OCI-LY1 (cell line): ENCODE results near the gene GAPDH.

Experiments
- H2AFZ ChIP-seq: fragments of 200-600 bp; sonication (generic), shearing (Covaris generic); 2 replicates; pipeline ENCODE4 v1.6.0; 2014; ENCODE audit warnings: antibody characterized with exemption, mild to moderate bottlenecking, low read length
- H3F3A ChIP-seq: fragments of 200-600 bp; sonication (generic), shearing (Covaris generic); 2 replicates; pipeline ENCODE4 v1.6.0; 2014; ENCODE audit warnings: mild to moderate bottlenecking, antibody characterized with exemption, low read length, moderate library complexity; ENCODE audit not compliant: insufficient read depth
- H3K27ac ChIP-seq: fragments of 200-600 bp; sonication (generic); 2 replicates; pipeline ENCODE4 v1.5.1; 2014; ENCODE audit warnings: low read length, mixed run types, mild to moderate bottlenecking, low read depth; ENCODE audit not compliant: poor library complexity, severe bottlenecking
- H3K27me3 ChIP-seq: fragments of 200-600 bp; sonication (generic); 2 replicates; pipeline ENCODE4 v1.6.0; 2014; ENCODE audit warnings: antibody characterized with exemption, mild to moderate bottlenecking, low read length, moderate library complexity; ENCODE audit not compliant: insufficient read depth
- H3K36me3 ChIP-seq: fragments of 200-600 bp; sonication (generic); 2 replicates; pipeline ENCODE4 v1.6.1; 2014; ENCODE audit warnings: mild to moderate bottlenecking, antibody characterized with exemption, low read length, moderate library complexity, mixed read lengths; ENCODE audit not compliant: insufficient read depth
- H3K4me1 ChIP-seq: fragments of 200-600 bp; sonication (generic); 2 replicates; pipeline ENCODE4 v1.5.1; 2014; ENCODE audit warnings: mild to moderate bottlenecking, low read length, moderate library complexity; ENCODE audit not compliant: insufficient read depth, severe bottlenecking
- H3K4me2 ChIP-seq: fragments of 200-600 bp; sonication (generic), shearing (Covaris generic); 2 replicates; pipeline ENCODE4 v1.6.1; 2014; ENCODE audit warnings: low read length
- H3K4me3 ChIP-seq: fragments of 200-600 bp; sonication (generic); 2 replicates; pipeline ENCODE4 v1.5.1; 2014; ENCODE audit warnings: low read length, low read depth, mild to moderate bottlenecking, mixed read lengths; ENCODE audit not compliant: poor library complexity, severe bottlenecking
- H3K79me2 ChIP-seq: fragments of 200-600 bp; shearing (Covaris generic); 2 replicates; pipeline ENCODE4 v1.6.1; 2016; ENCODE audit warnings: mixed run types, low read length, mixed read lengths; ENCODE audit not compliant: insufficient read depth
- H3K9ac ChIP-seq: fragments of 200-600 bp; sonication (generic), shearing (Covaris generic); 2 replicates; pipeline ENCODE4 v1.6.1; 2014; ENCODE audit warnings: mild to moderate bottlenecking, low read length, mixed read lengths
- H3K9me2 ChIP-seq: fragments of 200-600 bp; sonication (generic), shearing (Covaris generic); 2 replicates; pipeline ENCODE4 v1.6.1; 2014; ENCODE audit warnings: low read depth, mild to moderate bottlenecking, low read length, mixed read lengths
- H3K9me3 ChIP-seq: fragments of 200-600 bp; shearing (Covaris generic); 2 replicates; pipeline ENCODE4 v1.6.1; 2014; ENCODE audit warnings: low read length, mixed read lengths
- H4K20me1 ChIP-seq: fragments of 200-600 bp; sonication (generic), shearing (Covaris generic); 2 replicates; pipeline ENCODE4 v1.6.0; 2016; ENCODE audit warnings: mild to moderate bottlenecking, low read length; ENCODE audit not compliant: insufficient read depth
- EZH2 ChIP-seq: fragments of 200-600 bp; sonication (generic), shearing (Covaris generic); IDR thresholded peaks from 2 replicates; pipeline ENCODE4 v1.8.0; 2017; ENCODE audit warnings: borderline replicate concordance, mixed run types, mild to moderate bottlenecking, antibody characterized with exemption, low read length, moderate library complexity, mixed read lengths
- TF ChIP-seq, protein P1 (sequence below): fragments of 200-600 bp; sonication (generic), shearing (Covaris generic); IDR thresholded peaks from 2 replicates; pipeline ENCODE4 v1.5.1; 2017; ENCODE audit warnings: mild to moderate bottlenecking, antibody characterized with exemption, low read length, moderate library complexity, mixed read lengths

The GAPDH gene

DNA sequence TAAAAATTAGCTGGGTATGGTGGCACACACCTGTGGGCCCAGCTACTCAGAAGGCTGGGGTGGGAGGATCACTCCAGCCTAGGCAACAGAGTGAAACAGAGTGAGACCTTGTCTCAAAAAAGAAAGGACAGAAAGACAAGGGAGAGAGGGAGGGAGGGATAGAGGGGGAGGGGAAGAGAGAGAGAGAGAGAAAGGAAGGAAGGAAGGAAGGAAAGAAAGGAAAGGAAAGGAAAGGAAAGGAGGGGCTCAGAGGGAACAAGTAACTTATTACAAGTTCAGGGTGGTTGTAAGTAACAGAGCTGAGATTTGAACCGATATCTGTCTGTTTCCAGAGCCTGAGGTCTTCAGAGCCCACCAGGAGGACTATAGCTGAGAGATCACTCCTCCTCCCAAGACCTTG is 13.2 kb downstream of the GAPDH start:
- H3F3A ChIP-seq, result no peaks in the 10 kb centered on the region

DNA sequence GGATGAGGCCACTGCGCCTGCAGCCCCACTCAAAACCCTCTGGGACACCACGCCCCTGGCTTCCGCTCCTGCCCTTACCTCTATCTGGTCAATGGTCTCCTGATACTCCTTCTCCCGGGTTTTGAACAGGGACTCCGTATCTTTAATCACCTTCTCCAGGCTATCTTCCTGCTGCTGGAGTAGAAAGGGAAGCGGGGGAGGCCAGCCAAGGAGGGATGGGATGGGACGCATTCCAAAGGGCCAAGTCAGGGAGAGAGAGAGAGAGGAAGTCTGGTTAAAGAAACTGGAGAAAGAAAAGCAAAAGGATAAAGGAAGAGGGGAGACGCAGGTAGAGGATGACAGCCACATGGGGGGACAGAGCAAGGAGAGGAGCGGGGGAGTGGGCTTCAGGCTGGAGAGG is 13.7 kb downstream of the GAPDH start:
- H3K9me3 ChIP-seq, result no peaks in the 10 kb centered on the region
- TF ChIP-seq, protein P1, sequence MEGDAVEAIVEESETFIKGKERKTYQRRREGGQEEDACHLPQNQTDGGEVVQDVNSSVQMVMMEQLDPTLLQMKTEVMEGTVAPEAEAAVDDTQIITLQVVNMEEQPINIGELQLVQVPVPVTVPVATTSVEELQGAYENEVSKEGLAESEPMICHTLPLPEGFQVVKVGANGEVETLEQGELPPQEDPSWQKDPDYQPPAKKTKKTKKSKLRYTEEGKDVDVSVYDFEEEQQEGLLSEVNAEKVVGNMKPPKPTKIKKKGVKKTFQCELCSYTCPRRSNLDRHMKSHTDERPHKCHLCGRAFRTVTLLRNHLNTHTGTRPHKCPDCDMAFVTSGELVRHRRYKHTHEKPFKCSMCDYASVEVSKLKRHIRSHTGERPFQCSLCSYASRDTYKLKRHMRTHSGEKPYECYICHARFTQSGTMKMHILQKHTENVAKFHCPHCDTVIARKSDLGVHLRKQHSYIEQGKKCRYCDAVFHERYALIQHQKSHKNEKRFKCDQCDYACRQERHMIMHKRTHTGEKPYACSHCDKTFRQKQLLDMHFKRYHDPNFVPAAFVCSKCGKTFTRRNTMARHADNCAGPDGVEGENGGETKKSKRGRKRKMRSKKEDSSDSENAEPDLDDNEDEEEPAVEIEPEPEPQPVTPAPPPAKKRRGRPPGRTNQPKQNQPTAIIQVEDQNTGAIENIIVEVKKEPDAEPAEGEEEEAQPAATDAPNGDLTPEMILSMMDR, result no peak
- TF ChIP-seq EZH2, result no peak
- H3K4me3 ChIP-seq, result no peak overlapping the region
- no peak overlapping the region for H2AFZ ChIP-seq
- no peaks in the 10 kb centered on the region for H3K79me2 ChIP-seq
- no peaks in the 10 kb centered on the region for H3F3A ChIP-seq
- no peak overlapping the region for H3K27ac ChIP-seq
- H3K4me1 ChIP-seq, result peaks cover 12% of the 10 kb centered on the region
- no peak overlapping the region for H3K4me2 ChIP-seq
- H4K20me1 ChIP-seq, result no peaks in the 10 kb centered on the region
- H3K27me3 ChIP-seq, result no peaks in the 10 kb centered on the region
- no peak overlapping the region for H3K9ac ChIP-seq
- H3K36me3 ChIP-seq, result peaks cover 49% of the 10 kb centered on the region
- H3K9me2 ChIP-seq, result no peaks in the 10 kb centered on the region

More for the DNA sequence above, 13.2 kb downstream of the GAPDH start:
- no peak overlapping the region for H3K4me3 ChIP-seq
- no peaks in the 10 kb centered on the region for H3K27me3 ChIP-seq
- peaks cover 8% of the 10 kb centered on the region for H3K4me1 ChIP-seq
- H2AFZ ChIP-seq, result no peak overlapping the region
- H3K27ac ChIP-seq, result no peak overlapping the region
- no peaks in the 10 kb centered on the region for H3K9me3 ChIP-seq
- TF ChIP-seq, protein P1, result no peak
- TF ChIP-seq EZH2, result no peak
- H3K9ac ChIP-seq, result no peak overlapping the region
- no peak overlapping the region for H3K4me2 ChIP-seq
- H3K9me2 ChIP-seq, result no peaks in the 10 kb centered on the region
- no peaks in the 10 kb centered on the region for H3K79me2 ChIP-seq
- H4K20me1 ChIP-seq, result no peaks in the 10 kb centered on the region
- H3K36me3 ChIP-seq, result peaks cover 49% of the 10 kb centered on the region

DNA sequence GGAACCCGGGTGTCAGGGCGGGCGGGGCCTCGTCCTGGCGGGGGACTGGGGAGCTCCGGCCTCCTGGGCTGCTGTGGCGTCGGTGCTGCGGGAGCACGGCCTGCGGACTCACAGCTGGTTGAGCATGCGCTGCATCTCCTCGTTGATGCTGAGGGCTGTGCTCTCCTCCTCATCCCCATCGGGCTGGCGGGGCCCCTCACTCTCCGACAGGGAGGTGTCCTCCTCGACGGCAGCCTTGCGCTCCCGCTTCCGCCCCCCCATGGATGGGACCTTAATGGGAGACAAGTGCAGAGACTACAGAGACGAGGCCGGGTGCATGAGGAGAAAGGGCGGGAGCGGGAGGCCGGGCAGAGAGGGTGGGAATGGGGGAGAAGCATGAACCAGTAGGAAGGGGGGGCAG is 14.2 kb downstream of the GAPDH start:
- Histone ChIP-seq H3K36me3 (peaks cover 49% of the 10 kb centered on the region), H3K79me2 (no peaks in the 10 kb centered on the region), H3F3A (no peaks in the 10 kb centered on the region), H3K9ac (no peak overlapping the region), H2AFZ (no peak overlapping the region), H3K4me3 (no peak overlapping the region), H3K9me3 (no peaks in the 10 kb centered on the region), H3K27ac (no peak overlapping the region), H3K4me2 (no peak overlapping the region), H3K27me3 (no peaks in the 10 kb centered on the region), H3K9me2 (no peaks in the 10 kb centered on the region), H3K4me1 (peaks cover 18% of the 10 kb centered on the region), H4K20me1 (no peaks in the 10 kb centered on the region)
- no peak for TF ChIP-seq EZH2
- TF ChIP-seq, protein P1, result no peak
